IMR-90 (cell line): ENCODE measurements around the gene SHISAL1. TPM values are rescaled to one million over a fixed set of nuclear protein-coding genes. Genes with fewer than 3 reads are reported as not detected.

Experiments used
- ATAC-seq: fragments of 200-7000 bp; cut with Tn5 transposase; 2 replicates; pipeline ENCODE4 v1.9.1; 2020; ENCODE audit warnings: low read depth, mild to moderate bottlenecking, moderate library complexity
- BruUV-seq: library from RNA; stranded (reverse); fragments of 400-500 nt; replicated peaks from 2 replicates; lab custom pipeline; 2021; lab: Mats Ljungman, UMichigan
- CTCF ChIA-PET: fragments of 300-600 bp; formaldehyde crosslinking; extraction: SDS; loops from one replicate; lab custom pipeline; 2021; ENCODE audit warnings: antibody characterized with exemption; lab: Yijun Ruan, JAX
- POLR2A ChIA-PET: fragments of 300-600 bp; sonication (Branson Sonifier 250); formaldehyde crosslinking; loops from one replicate; lab custom pipeline; 2022; ENCODE audit warnings: antibody characterized with exemption; ENCODE audit not compliant: unreplicated experiment; lab: Charles Lee
- DNase-seq: peaks from one replicate; pipeline ENCODE4 v3.0.0; 2013
- H2AFZ ChIP-seq: replicated peaks from 2 replicates; pipeline ENCODE3; 2013; ENCODE audit warnings: low read length, mild to moderate bottlenecking; ENCODE audit not compliant: poor library complexity
- H2AK5ac ChIP-seq: 2 replicates; pipeline ENCODE4 v1.6.1; 2013; ENCODE audit warnings: low read depth, low read length, inconsistent platforms
- H2AK9ac ChIP-seq: replicated peaks from 2 replicates; pipeline ENCODE3; 2013; ENCODE audit warnings: mild to moderate bottlenecking, low read depth, low read length, moderate library complexity; ENCODE audit not compliant: poor library complexity
- H2BK120ac ChIP-seq: 2 replicates; pipeline ENCODE4 v1.6.1; 2013; ENCODE audit warnings: low read depth, low read length, inconsistent platforms
- H2BK15ac ChIP-seq: 3 replicates; pipeline ENCODE4 v1.6.1; 2013; ENCODE audit warnings: low read depth, low read length, inconsistent platforms
- H2BK20ac ChIP-seq: 2 replicates; pipeline ENCODE4 v1.6.1; 2013; ENCODE audit warnings: low read depth, mild to moderate bottlenecking, inconsistent platforms, low read length, moderate library complexity
- H2BK5ac ChIP-seq: 2 replicates; pipeline ENCODE4 v1.6.1; 2013; ENCODE audit warnings: mild to moderate bottlenecking, low read depth, low read length, inconsistent platforms; ENCODE audit not compliant: poor library complexity, severe bottlenecking
- H3K14ac ChIP-seq: replicated peaks from 2 replicates; pipeline ENCODE4 v1.6.1; 2013; ENCODE audit warnings: low read depth, low read length, inconsistent platforms
- H3K18ac ChIP-seq: 2 replicates; pipeline ENCODE4 v1.6.1; 2013; ENCODE audit warnings: low read depth, low read length, control low read depth
- H3K23ac ChIP-seq: 2 replicates; pipeline ENCODE4 v1.6.1; 2013; ENCODE audit warnings: low read depth, low read length, inconsistent platforms
- H3K27ac ChIP-seq: 2 replicates; pipeline ENCODE4 v1.5.1; 2013; ENCODE audit warnings: mild to moderate bottlenecking, control low read depth, low read length; ENCODE audit not compliant: insufficient read depth
- H3K27me3 ChIP-seq: 2 replicates; pipeline ENCODE4 v1.6.1; 2013; ENCODE audit warnings: low read length; ENCODE audit not compliant: control insufficient read depth, insufficient read depth
- H3K36me3 ChIP-seq: 2 replicates; pipeline ENCODE4 v1.6.1; 2013; ENCODE audit warnings: low read length, mixed read lengths; ENCODE audit not compliant: control insufficient read depth, insufficient read depth
- H3K4ac ChIP-seq: 2 replicates; pipeline ENCODE4 v1.6.1; 2013; ENCODE audit warnings: low read depth, low read length, inconsistent platforms
- H3K4me1 ChIP-seq: 2 replicates; pipeline ENCODE4 v1.6.1; 2013; ENCODE audit warnings: low read length, mixed read lengths; ENCODE audit not compliant: control insufficient read depth, insufficient read depth
- H3K4me2 ChIP-seq: 2 replicates; pipeline ENCODE4 v1.6.1; 2013; ENCODE audit warnings: low read depth, mild to moderate bottlenecking, control low read depth, low read length, moderate library complexity
- H3K4me3 ChIP-seq: 2 replicates; pipeline ENCODE4 v1.5.1; 2013; ENCODE audit warnings: low read depth, mild to moderate bottlenecking, control low read depth, low read length, moderate library complexity; ENCODE audit not compliant: insufficient read depth
- H3K56ac ChIP-seq: 2 replicates; pipeline ENCODE4 v1.6.1; 2013; ENCODE audit warnings: low read length, inconsistent platforms; ENCODE audit not compliant: insufficient read depth; ENCODE audit errors: extremely low read depth
- H3K79me1 ChIP-seq, 2 experiments: 2 replicates each; pipeline ENCODE4 v1.6.1; 2013; ENCODE audit warnings: low read length in 2 of 2, inconsistent platforms in 1 of 2, low read depth in 1 of 2
- H3K9ac ChIP-seq: 2 replicates; pipeline ENCODE4 v1.6.1; 2013; ENCODE audit warnings: low read depth, low read length, control low read depth
- H3K9me1 ChIP-seq: 2 replicates; pipeline ENCODE4 v1.6.1; 2013; ENCODE audit warnings: low read length, inconsistent platforms; ENCODE audit not compliant: insufficient read depth
- H3K9me3 ChIP-seq: 2 replicates; pipeline ENCODE4 v1.6.1; 2013; ENCODE audit warnings: low read length; ENCODE audit not compliant: control insufficient read depth, insufficient read depth
- H4K20me1 ChIP-seq: 2 replicates; pipeline ENCODE4 v1.6.1; 2013; ENCODE audit warnings: low read length, inconsistent platforms; ENCODE audit not compliant: insufficient read depth
- H4K5ac ChIP-seq: 2 replicates; pipeline ENCODE4 v1.6.1; 2013; ENCODE audit warnings: mild to moderate bottlenecking, low read depth, low read length, control low read depth
- H4K8ac ChIP-seq, 2 experiments: 2 replicates each; pipeline ENCODE4 v1.6.1; 2013; ENCODE audit warnings: low read depth in 2 of 2, low read length in 2 of 2, control low read depth in 1 of 2, inconsistent platforms in 1 of 2
- H4K91ac ChIP-seq: 2 replicates; pipeline ENCODE4 v1.6.1; 2013; ENCODE audit warnings: low read depth, low read length, inconsistent platforms; ENCODE audit not compliant: insufficient read depth
- BHLHE40 ChIP-seq: fragments of 150-350 bp; IDR thresholded peaks from 2 replicates; pipeline ENCODE4 v1.6.1; 2016; ENCODE audit warnings: mild to moderate bottlenecking, low read depth, low read length
- CEBPB ChIP-seq: IDR thresholded peaks from 2 replicates; pipeline ENCODE4 v1.6.1; 2012; ENCODE audit warnings: low read depth, low read length, improper control_type of control experiment
- CHD1 ChIP-seq: IDR thresholded peaks from 2 replicates; pipeline ENCODE4 v1.6.1; 2012; ENCODE audit warnings: low read depth, low read length, improper control_type of control experiment
- FOS ChIP-seq: fragments of 150-350 bp; IDR thresholded peaks from 2 replicates; pipeline ENCODE4 v1.6.1; 2016; ENCODE audit warnings: low read depth, low read length
- MAFK ChIP-seq: IDR thresholded peaks from 2 replicates; pipeline ENCODE4 v1.6.1; 2012; ENCODE audit warnings: low read depth, low read length, improper control_type of control experiment
- MXI1 ChIP-seq: IDR thresholded peaks from 2 replicates; pipeline ENCODE4 v1.6.1; 2012; ENCODE audit warnings: low read depth, mild to moderate bottlenecking, low read length, moderate library complexity, borderline replicate concordance
- NFE2L2 ChIP-seq: fragments of 150-350 bp; IDR thresholded peaks from 2 replicates; pipeline ENCODE4 v1.6.1; 2016; ENCODE audit warnings: low read depth, mild to moderate bottlenecking, low read length
- POLR2A ChIP-seq: IDR thresholded peaks from 2 replicates; pipeline ENCODE4 v1.6.1; 2012; ENCODE audit warnings: mild to moderate bottlenecking, low read depth, low read length
- RAD21 ChIP-seq: IDR thresholded peaks from 2 replicates; pipeline ENCODE4 v1.6.1; 2012; ENCODE audit warnings: low read length, improper control_type of control experiment
- RCOR1 ChIP-seq: IDR thresholded peaks from 2 replicates; pipeline ENCODE4 v1.6.1; 2012; ENCODE audit warnings: mild to moderate bottlenecking, low read length, improper control_type of control experiment; ENCODE audit not compliant: insufficient replicate concordance
- SMC3 ChIP-seq: fragments of 150-350 bp; IDR thresholded peaks from 2 replicates; pipeline ENCODE4 v1.6.1; 2016; ENCODE audit warnings: low read depth, mild to moderate bottlenecking, antibody characterized with exemption, low read length, moderate library complexity
- USF2 ChIP-seq: fragments of 150-350 bp; IDR thresholded peaks from 2 replicates; pipeline ENCODE4 v1.6.1; 2017; ENCODE audit warnings: mild to moderate bottlenecking, antibody characterized with exemption, low read length, low read depth
- WGBS, 2 experiments: methylation state at CpG; one replicate each; pipeline versions ENCODE4 v1.1.5 to v1.1.7; 2013; ENCODE audit warnings: missing lambda C conversion rate in 2 of 2; ENCODE audit not compliant: insufficient read length in 1 of 2; ENCODE audit errors: extremely low coverage in 2 of 2; 5-methylcytosine and 5-hydroxymethylcytosine counted together
- dilution Hi-C: fragments of 300-500 bp; cut with HindIII; formaldehyde crosslinking; loops from one replicate; pipeline ENCODE4 v1.14.3; 2018; ENCODE audit warnings: low sequenced_read_pairs; ENCODE audit not compliant: unreplicated experiment
- in situ Hi-C: fragments of 300-500 bp; cut with MboI; formaldehyde crosslinking; loops from 3 replicates; pipeline ENCODE4 v1.14.3; 2019; ENCODE audit warnings: low sequenced_read_pairs, inconsistent platforms, mixed read lengths
- intact Hi-C: fragments of 100-400 bp; cut with micrococcal nuclease; formaldehyde crosslinking; loops from 2 replicates; pipeline ENCODE4 v1.10.0; 2022
- polyA plus RNA-seq, 3 experiments: library from polyadenylated mRNA; depleted of rRNA; stranded (reverse); fragments of >200 nt; gene quantifications; 2 replicates each; pipeline ENCODE4 v1.2.3, GENCODE V29; 2012; ENCODE audit warnings: low replicate concordance in 1 of 3
- total RNA-seq: library from RNA; depleted of rRNA; stranded (reverse); fragments of >200 nt; gene quantifications from 2 replicates; pipeline ENCODE4 v1.2.3, GENCODE V29; 2012
- TF ChIP-seq, protein P1 (sequence below): conservative IDR thresholded peaks from 2 replicates; pipeline ENCODE4 v1.5.1; 2012; ENCODE audit warnings: mild to moderate bottlenecking, low read depth, low read length, improper control_type of control experiment
- TF ChIP-seq, protein P2 (sequence below): fragments of 150-350 bp; IDR thresholded peaks from 2 replicates; pipeline ENCODE4 v1.6.1; 2016; ENCODE audit warnings: low read depth, mild to moderate bottlenecking, low read length, moderate library complexity, borderline replicate concordance

The SHISAL1 gene
- total and polyA plus RNA-seq, 2 of the 4 experiments (the other 2 are of a cell fraction) = 1.0 to 1.4 TPM

DNA sequence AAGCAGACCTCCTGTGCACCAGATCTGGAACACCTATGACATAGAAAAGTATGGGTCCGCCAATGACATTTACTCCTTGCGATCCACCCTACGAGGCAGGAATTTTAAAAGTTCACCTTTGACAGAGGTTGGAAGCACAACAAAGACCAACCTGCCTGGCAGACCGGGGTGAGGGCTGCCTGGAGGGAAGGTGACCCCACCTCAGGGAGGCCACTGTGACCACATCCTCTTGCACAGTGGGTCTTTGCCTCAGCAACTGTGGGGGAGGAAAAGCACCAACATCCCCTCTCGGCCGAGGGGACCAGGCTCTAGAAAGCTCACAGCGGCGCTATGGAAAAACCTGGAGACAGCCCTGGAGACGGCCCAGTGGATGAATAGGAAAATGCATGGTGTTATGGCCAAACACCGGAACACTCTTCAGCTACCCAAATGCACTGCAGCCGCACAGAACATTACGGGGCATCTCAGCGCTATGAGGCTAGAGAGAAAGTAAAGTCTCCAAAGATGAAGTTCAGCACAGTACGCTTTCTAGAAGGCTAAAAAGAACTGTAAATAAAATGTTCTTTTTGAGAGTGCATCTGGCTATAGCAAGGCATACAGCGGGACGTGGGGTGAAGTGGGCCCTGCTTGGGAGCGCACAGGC is 1.8 kb upstream of the SHISAL1 start:
- H3K18ac ChIP-seq = no peak overlapping the region
- H3K14ac ChIP-seq = no peak overlapping the region

More for the DNA sequence above, 1.8 kb upstream of the SHISAL1 start:
- 91% methylated on average over 6 of the region's 17 CpGs; no CpG with 5 or more reads in 1 of the 2 experiments for WGBS, 2 experiments
- no peak overlapping the region for H3K9ac ChIP-seq
- H3K4ac ChIP-seq = no peak overlapping the region
- intact Hi-C loops = no loop called here
- no peaks in the 10 kb centered on the region for H3K79me1 ChIP-seq
- H3K4me3 ChIP-seq = no peak overlapping the region
- H3K23ac ChIP-seq = no peak overlapping the region
- H2AK9ac ChIP-seq = no peak overlapping the region
- H2AK5ac ChIP-seq = no peak overlapping the region
- CTCF ChIA-PET = no interaction called here
- no peak overlapping the region for H3K56ac ChIP-seq
- no peak overlapping the region for H4K8ac ChIP-seq
- H4K20me1 ChIP-seq = no peaks in the 10 kb centered on the region
- no peak overlapping the region for H2AFZ ChIP-seq
- no peak overlapping the region for H2BK120ac ChIP-seq
- no peak overlapping the region for H3K4me2 ChIP-seq
- H2BK15ac ChIP-seq = no peak overlapping the region
- peaks cover 12% of the 10 kb centered on the region for H3K4me1 ChIP-seq
- no peak overlapping the region for H2BK5ac ChIP-seq
- no peak for DNase-seq
- H4K5ac ChIP-seq = no peak overlapping the region
- TF ChIP-seq MXI1 (no peak), USF2 (no peak), NFE2L2 (no peak), CHD1 (no peak), SMC3 (no peak), CEBPB (no peak), RAD21 (no peak), RCOR1 (no peak), FOS (no peak), BHLHE40 (no peak), POLR2A (no peak), MAFK (no peak)
- TF ChIP-seq, protein P1, sequence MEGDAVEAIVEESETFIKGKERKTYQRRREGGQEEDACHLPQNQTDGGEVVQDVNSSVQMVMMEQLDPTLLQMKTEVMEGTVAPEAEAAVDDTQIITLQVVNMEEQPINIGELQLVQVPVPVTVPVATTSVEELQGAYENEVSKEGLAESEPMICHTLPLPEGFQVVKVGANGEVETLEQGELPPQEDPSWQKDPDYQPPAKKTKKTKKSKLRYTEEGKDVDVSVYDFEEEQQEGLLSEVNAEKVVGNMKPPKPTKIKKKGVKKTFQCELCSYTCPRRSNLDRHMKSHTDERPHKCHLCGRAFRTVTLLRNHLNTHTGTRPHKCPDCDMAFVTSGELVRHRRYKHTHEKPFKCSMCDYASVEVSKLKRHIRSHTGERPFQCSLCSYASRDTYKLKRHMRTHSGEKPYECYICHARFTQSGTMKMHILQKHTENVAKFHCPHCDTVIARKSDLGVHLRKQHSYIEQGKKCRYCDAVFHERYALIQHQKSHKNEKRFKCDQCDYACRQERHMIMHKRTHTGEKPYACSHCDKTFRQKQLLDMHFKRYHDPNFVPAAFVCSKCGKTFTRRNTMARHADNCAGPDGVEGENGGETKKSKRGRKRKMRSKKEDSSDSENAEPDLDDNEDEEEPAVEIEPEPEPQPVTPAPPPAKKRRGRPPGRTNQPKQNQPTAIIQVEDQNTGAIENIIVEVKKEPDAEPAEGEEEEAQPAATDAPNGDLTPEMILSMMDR = no peak
- TF ChIP-seq, protein P2, sequence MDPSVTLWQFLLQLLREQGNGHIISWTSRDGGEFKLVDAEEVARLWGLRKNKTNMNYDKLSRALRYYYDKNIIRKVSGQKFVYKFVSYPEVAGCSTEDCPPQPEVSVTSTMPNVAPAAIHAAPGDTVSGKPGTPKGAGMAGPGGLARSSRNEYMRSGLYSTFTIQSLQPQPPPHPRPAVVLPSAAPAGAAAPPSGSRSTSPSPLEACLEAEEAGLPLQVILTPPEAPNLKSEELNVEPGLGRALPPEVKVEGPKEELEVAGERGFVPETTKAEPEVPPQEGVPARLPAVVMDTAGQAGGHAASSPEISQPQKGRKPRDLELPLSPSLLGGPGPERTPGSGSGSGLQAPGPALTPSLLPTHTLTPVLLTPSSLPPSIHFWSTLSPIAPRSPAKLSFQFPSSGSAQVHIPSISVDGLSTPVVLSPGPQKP = no peak
- POLR2A ChIA-PET = no interaction called here
- no TSS peak for BruUV-seq
- no peaks in the 10 kb centered on the region for H3K9me3 ChIP-seq
- dilution Hi-C loops = no loop called here
- no peak overlapping the region for H2BK20ac ChIP-seq
- H4K91ac ChIP-seq = no peak overlapping the region
- no peaks in the 10 kb centered on the region for H3K27me3 ChIP-seq
- no peak overlapping the region for H3K27ac ChIP-seq
- ATAC-seq = no peak
- H3K9me1 ChIP-seq = peaks cover 12% of the 10 kb centered on the region; the same call in 1 of the 2 replicates
- H3K36me3 ChIP-seq = no peaks in the 10 kb centered on the region
- in situ Hi-C loops = loop anchor here (10.0 kb wide), 1 partner anchor 310 kb away; no protein-coding TSS in a partner anchor
